PC-9 (cell line): ENCODE data around the gene PRKCB.

ENCODE experiments used
- EZH2 ChIP-seq: fragments of 200-600 bp; sonication (generic); IDR thresholded peaks from 2 replicates; pipeline ENCODE4 v1.8.0; 2017; ENCODE audit warnings: antibody characterized with exemption, low read depth
- TF ChIP-seq, protein P1 (sequence below): fragments of 200-600 bp; sonication (generic); conservative IDR thresholded peaks from 2 replicates; pipeline ENCODE4 v1.6.1; 2017; ENCODE audit warnings: mixed run types, antibody characterized with exemption, mild to moderate bottlenecking, moderate library complexity

DNA sequence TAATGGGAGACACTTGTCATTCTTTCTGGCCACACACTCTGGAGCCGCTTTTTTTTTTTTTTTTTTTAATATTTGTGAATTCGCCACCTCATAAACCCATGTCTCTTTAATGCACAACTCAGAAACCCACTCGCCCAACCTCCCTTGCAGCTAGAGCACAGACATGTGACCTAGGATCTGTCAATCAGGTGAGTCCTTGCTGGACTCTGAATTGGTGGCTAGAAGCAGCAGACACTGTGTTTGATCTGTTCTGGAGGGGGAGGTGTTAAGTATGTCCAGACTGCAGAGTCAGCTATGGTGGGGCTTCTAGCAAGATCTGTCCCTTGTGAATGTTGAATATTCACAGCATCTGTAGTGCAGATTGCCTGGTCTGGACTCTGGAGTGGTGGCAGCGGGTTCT, 112.1 kb downstream of the PRKCB start:
- TF ChIP-seq, protein P1, sequence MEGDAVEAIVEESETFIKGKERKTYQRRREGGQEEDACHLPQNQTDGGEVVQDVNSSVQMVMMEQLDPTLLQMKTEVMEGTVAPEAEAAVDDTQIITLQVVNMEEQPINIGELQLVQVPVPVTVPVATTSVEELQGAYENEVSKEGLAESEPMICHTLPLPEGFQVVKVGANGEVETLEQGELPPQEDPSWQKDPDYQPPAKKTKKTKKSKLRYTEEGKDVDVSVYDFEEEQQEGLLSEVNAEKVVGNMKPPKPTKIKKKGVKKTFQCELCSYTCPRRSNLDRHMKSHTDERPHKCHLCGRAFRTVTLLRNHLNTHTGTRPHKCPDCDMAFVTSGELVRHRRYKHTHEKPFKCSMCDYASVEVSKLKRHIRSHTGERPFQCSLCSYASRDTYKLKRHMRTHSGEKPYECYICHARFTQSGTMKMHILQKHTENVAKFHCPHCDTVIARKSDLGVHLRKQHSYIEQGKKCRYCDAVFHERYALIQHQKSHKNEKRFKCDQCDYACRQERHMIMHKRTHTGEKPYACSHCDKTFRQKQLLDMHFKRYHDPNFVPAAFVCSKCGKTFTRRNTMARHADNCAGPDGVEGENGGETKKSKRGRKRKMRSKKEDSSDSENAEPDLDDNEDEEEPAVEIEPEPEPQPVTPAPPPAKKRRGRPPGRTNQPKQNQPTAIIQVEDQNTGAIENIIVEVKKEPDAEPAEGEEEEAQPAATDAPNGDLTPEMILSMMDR: no peak
- no peak for TF ChIP-seq EZH2
